Stimulated activated naive CD8-positive, alpha-beta T cell treated with anti-CD3 and anti-CD28 coated beads, Interleukin-15, amount 100 ng/mL, for 72 hours (primary cell): Measurements from ENCODE around the gene REC114.
"Not testable (repeated sequence)": the region's sequence is repeated elsewhere in the genome, so short reads cannot be mapped to it uniquely, and the experiment has no call there.

Experiments used
- ATAC-seq: fragments of 150-1000 bp; cut with Tn5 transposase; 2 replicates; pipeline ENCODE4 v1.10.0; 2021; ENCODE audit warnings: mild to moderate bottlenecking, moderate library complexity
- DNase-seq, 2 donors: peaks; one replicate each; pipeline ENCODE4 v3.0.0; 2021 to 2022
- H3K27ac Mint-ChIP-seq, 2 donors: one replicate each; pipeline ENCODE4 v1.8.0; 2022; ENCODE audit warnings: mild to moderate bottlenecking in 2 of 2, mixed read lengths in 2 of 2, moderate library complexity in 2 of 2
- H3K27me3 Mint-ChIP-seq: one replicate; pipeline ENCODE4 v1.8.0; 2022; ENCODE audit warnings: mixed read lengths
- H3K4me1 Mint-ChIP-seq: one replicate; pipeline ENCODE4 v1.8.0; 2022; ENCODE audit warnings: mild to moderate bottlenecking, mixed read lengths
- H3K4me3 Mint-ChIP-seq, 2 donors: one replicate each; pipeline ENCODE4 v1.8.0; 2022; ENCODE audit warnings: mild to moderate bottlenecking in 2 of 2, mixed read lengths in 2 of 2, moderate library complexity in 1 of 2
- H3K9me3 Mint-ChIP-seq, 2 donors: one replicate each; pipeline ENCODE4 v1.8.0; 2022; ENCODE audit warnings: mixed read lengths in 2 of 2

REC114 gene

DNA sequence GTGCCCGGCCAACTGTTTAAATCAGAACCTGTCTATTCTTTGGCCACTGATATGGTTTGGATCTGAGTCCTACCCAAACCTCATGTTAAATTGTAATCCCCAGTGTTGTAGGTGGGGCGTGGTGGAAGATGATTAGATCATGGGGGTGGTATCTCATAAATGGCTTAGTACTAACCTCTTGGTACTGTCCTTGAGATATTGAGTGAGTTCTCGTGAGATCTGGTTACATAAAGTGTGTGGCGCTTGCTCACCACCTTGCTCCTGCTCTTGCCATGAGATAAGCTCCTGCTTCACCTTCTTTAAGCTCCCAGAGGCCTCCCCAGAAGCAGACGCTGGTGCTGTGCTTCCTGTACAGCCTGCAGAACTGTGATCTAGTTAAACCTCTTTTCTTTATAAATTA, 42.4 kb downstream of the REC114 start:
- H3K4me1 Mint-ChIP-seq: no peaks in the 10 kb centered on the region
- DNase-seq: no peak
- no peaks in the 10 kb centered on the region for H3K27me3 Mint-ChIP-seq
- H3K27ac Mint-ChIP-seq: no peak overlapping the region
- H3K9me3 Mint-ChIP-seq: peaks cover 0 to 8% of the 10 kb centered on the region in 2 donors
- ATAC-seq: no peak
- H3K4me3 Mint-ChIP-seq: no peak overlapping the region

DNA sequence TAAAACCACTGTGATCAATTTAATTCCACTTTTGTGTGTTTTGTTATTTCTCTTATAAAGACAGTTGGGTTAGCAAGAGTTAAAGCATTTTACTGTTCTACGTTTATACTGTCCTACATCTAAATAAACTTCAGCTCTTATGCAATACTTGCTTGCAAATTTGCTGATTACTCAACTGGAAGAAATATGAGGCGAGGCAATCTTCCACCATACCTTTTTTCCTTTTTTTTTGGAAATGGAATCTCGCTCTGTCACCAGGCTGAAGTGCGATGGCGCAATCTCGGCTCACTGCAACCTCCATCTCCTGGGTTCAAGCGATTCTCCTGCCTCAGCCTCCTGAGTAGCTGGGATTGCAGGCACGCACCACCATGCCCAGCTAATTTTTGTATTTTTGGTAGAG, 42.9 kb downstream of the REC114 start:
- H3K27me3 Mint-ChIP-seq, H3K27ac Mint-ChIP-seq, H3K9me3 Mint-ChIP-seq, H3K4me1 Mint-ChIP-seq, ATAC-seq, DNase-seq, H3K4me3 Mint-ChIP-seq: not testable (repeated sequence)

DNA sequence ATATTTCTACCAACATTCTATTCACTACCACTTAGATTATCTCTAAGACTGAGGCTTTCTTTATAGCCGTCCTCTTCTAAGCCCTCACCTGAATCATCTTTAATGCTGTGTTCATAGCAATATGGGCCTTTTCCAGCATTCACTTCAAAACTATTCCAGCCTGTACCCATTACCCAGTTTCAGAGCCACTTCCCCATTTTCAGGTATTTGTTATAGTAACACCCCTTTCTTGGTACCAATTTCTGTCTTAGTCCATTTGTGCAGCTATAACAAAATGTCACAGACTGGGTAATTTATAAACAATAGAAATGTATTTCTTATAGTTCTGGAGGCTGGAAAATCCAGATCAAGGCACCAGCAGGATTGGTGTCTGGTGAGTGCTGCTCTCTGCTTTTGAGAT, 45.7 kb downstream of the REC114 start:
- H3K4me1 Mint-ChIP-seq: no peaks in the 10 kb centered on the region
- no peak overlapping the region for H3K4me3 Mint-ChIP-seq
- ATAC-seq (no peak), DNase-seq (no peak)
- H3K27ac Mint-ChIP-seq: no peak overlapping the region
- peaks cover 16% of the 10 kb centered on the region for H3K27me3 Mint-ChIP-seq
- no peaks in the 10 kb centered on the region for H3K9me3 Mint-ChIP-seq

DNA sequence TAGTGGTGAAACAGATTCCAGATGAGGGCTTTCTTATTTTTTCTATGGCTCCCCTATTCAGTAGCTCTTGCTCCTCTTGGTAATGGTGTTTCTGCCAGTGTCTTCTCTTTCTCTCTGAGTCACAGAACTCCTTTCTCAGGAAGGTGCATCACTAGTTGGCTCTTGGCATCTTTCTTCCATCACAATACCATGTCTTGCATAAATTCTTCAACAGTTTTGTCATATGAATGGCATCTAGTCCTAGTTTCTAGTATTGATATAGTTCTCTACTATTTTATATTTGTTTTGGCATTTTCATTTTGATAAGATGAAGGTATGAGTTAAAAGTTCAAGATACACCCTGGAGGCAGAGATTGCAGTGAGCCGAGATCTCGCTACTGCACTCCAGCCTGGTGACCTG, 51.0 kb downstream of the REC114 start:
- Mint-ChIP-seq H3K27me3 (peaks cover 21% of the 10 kb centered on the region), H3K4me3 (no peak overlapping the region), H3K4me1 (no peaks in the 10 kb centered on the region), H3K9me3 (no peaks in the 10 kb centered on the region), H3K27ac (no peak overlapping the region)
- ATAC-seq (no peak), DNase-seq (no peak)

DNA sequence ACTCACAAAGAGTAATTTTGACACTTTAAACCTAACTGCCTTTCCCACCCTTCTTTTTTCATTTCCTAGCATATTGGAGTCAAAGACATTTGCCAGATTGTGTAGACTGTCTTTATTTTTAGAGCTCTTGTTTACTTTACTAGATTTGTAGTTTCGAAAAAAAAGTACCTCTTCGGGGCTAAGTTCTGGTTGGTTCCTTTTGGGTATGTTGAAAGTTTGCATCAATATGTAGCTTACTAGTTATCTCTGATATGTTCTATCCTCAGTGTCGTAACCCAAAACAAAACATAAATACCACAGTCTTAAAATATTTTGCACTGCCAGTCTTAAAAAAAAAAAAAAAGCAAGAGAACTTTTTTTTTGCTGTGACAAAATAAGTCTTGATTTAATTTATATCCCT, 52.2 kb downstream of the REC114 start:
- Mint-ChIP-seq H3K9me3 (no peaks in the 10 kb centered on the region), H3K4me1 (no peaks in the 10 kb centered on the region), H3K27ac (no peak overlapping the region), H3K4me3 (no peak overlapping the region), H3K27me3 (peaks cover 21% of the 10 kb centered on the region)
- ATAC-seq (no peak), DNase-seq (no peak)

DNA sequence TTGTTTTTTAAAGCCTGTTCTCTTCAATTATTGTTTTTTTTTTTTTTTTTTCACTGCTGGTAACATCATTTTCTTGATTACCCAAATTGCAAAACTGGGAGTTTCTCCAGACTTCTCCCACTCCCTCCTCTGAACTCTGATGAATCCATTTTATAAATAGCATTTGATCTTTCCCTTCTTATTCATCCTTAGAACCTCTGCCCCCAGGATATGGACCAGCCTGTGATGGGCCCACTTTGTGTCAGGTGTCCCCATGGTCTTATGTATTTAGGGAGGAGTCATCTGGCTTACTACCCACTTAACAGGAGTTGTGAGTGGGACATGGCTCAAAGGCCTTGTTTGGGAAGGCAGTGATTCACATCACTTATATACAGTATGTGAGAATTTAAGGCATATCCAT, 57.7 kb downstream of the REC114 start:
- no peak for ATAC-seq
- DNase-seq: no peak
- Mint-ChIP-seq H3K9me3 (no peaks in the 10 kb centered on the region), H3K27ac (no peak overlapping the region), H3K27me3 (peaks cover 13% of the 10 kb centered on the region), H3K4me1 (no peaks in the 10 kb centered on the region), H3K4me3 (no peak overlapping the region)

DNA sequence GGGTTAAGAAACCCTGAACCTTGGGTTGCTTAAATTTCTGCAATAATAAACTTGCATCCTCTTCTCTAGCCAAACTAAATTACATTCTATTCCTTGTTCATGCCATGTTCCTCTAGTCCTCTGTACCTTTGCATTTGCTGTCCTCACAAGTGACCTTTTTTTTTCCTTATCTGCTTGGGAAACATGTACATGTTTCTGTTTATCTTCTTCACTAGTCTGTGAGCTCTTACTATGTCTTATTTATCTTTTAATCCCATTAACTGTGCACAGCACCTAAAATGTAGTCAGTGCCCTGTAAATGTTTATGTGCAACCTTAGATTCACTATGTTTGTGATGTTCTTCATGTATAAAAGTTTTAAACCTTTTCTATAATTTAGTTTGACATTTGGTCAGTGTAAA, 61.9 kb downstream of the REC114 start:
- Mint-ChIP-seq H3K9me3 (no peaks in the 10 kb centered on the region), H3K27me3 (peaks cover 14% of the 10 kb centered on the region), H3K4me3 (no peak overlapping the region), H3K4me1 (no peaks in the 10 kb centered on the region), H3K27ac (no peak overlapping the region)
- ATAC-seq (no peak), DNase-seq (no peak)

DNA sequence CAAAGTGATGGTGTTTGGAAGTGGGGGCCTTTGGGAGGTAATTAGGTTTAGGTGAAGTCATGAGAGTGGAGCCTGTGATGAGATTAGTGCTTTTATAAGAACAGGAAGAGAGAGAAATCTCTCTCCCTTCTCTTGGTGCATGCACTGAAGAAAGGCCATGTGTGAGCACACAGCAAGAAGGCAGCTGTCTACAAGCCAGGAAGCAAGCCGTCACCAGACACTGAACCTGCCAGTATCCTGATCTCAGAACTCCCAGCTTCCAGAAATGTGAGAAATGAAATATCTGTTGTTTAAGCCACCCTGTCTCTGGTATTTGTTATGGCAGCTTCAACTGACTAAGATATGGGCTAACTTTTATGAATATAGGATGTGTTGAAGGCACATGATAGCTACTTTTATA, 72.6 kb downstream of the REC114 start:
- peaks cover 9% of the 10 kb centered on the region for H3K27me3 Mint-ChIP-seq
- H3K9me3 Mint-ChIP-seq: no peaks in the 10 kb centered on the region
- ATAC-seq (no peak), DNase-seq (no peak)
- no peak overlapping the region for H3K4me3 Mint-ChIP-seq
- no peaks in the 10 kb centered on the region for H3K4me1 Mint-ChIP-seq
- H3K27ac Mint-ChIP-seq: no peak overlapping the region

DNA sequence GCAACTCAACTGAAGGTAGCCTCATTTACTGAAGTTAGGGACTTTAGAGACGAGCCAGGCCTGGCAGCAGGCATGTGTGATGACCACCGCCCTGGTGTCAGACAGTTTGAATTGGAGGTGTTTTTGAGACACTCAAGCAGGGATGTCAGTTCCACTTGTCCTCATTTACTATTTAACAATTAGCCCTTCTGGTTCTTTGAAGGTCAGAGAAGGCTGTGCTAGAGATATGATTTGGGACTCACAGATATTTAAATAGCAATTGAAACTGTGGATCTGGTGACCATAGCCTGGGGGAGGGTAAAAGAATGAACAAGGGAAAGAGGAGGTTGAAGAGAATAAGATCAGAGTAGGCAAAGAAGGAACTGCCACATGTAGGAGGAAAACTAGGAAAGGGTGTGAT, 74.6 kb downstream of the REC114 start:
- no peak for DNase-seq
- Mint-ChIP-seq H3K9me3 (no peaks in the 10 kb centered on the region), H3K27ac (no peak overlapping the region), H3K4me1 (no peaks in the 10 kb centered on the region), H3K4me3 (no peak overlapping the region), H3K27me3 (peaks cover 9% of the 10 kb centered on the region)
- ATAC-seq: no peak

DNA sequence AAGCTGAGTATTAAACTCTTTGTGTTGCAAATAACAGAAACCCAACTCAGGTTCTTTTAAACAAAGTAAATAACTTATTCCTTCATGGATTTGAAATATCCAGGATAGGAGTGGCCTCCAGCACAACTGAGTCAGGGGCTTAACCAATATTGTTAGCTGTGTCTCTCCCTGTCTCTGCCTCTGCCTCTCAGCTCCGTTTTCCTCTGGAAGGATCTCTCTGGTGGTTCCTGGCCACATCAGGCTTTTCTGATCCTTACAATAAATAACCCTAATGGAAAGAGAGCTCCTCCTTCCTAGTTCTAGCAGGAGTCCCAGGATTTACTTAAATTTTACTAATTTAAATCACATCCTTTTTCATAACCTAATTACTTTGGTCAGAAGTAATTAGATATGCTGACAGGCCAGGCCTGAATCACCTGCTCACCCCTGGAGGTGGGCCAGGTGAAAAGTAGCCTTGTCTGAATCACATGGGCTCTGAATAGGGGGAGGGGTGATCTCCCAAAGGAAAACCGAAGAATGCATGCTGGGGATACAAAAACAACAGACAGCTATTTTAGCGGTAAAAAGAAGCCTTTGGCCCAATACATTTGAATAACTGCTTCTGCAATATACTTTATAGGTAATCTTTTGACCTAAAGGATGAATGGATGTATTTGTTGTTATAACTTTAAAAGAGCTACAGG, 75.4 kb downstream of the REC114 start:
- no peak overlapping the region for H3K27ac Mint-ChIP-seq
- H3K4me3 Mint-ChIP-seq: no peak overlapping the region
- DNase-seq: no peak

DNA sequence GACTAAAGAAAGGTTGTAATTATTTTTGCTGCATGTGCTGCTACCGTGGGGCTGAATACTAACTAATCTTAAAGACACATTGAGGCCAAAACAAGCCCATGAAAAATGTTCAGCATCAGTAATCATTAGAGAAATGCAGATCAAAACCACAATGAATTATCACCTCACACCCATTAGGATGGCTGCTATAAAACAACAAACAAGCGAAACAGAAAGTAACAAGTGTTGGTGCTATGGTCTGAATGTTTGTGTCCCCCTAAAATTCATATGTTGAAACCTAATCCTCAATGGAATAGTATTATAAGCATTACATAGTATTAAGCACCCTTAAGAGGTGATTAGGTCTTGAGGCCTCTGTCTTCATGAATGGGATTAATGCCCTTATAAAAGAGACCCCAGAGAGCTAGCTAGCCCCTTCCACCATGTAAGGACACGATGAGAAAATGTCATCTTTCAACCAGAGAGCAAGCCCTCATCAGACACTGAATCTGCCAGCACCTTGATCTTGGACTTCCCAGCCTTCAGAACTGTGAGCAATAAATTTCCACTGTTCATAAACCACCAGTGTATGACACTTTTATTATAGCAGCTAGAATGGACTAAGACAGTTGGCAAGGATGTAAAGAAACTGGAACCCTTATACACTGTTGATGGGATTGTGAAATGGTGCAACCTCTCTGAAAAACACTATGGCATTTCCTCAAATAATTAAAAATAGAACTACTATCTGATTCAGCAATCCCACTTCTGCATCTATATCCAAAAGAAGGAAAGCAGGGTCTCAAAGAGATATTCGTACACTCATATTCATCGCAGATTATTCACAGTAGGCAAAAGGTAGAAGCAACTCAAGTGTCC, 76.1 kb downstream of the REC114 start:
- Mint-ChIP-seq H3K27ac (no peak overlapping the region), H3K27me3 (peaks cover 9% of the 10 kb centered on the region), H3K4me1 (no peaks in the 10 kb centered on the region), H3K4me3 (no peak overlapping the region), H3K9me3 (no peaks in the 10 kb centered on the region)
- ATAC-seq: no peak
- DNase-seq: no peak

More for the DNA sequence above, 75.4 kb downstream of the REC114 start:
- Mint-ChIP-seq H3K9me3 (no peaks in the 10 kb centered on the region), H3K4me1 (no peaks in the 10 kb centered on the region), H3K27me3 (peaks cover 9% of the 10 kb centered on the region)
- no peak for ATAC-seq

DNA sequence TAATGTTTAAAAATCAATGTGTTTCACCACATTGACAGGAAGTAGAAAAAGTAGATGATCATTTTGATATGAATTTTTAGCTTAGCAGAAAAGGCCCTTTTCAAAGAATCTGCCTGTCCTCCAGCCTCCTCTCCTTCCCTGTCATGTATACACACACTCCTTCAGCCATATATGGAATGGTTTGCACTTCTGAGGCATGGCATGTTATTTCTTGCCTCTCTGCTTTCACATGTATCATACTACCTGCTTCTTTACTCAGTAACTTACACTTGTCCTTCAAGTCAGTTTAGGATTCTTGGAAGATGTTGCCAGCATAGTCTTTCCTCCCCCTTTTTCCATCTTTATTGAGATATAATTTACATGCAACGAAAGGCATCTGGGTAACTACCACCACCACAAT, 79.0 kb downstream of the REC114 start:
- Mint-ChIP-seq H3K4me3 (no peak overlapping the region), H3K27me3 (peaks cover 17% of the 10 kb centered on the region), H3K4me1 (no peaks in the 10 kb centered on the region), H3K9me3 (peaks cover 0 to 4% of the 10 kb centered on the region in 2 donors), H3K27ac (no peak overlapping the region)
- ATAC-seq: no peak
- DNase-seq: no peak

DNA sequence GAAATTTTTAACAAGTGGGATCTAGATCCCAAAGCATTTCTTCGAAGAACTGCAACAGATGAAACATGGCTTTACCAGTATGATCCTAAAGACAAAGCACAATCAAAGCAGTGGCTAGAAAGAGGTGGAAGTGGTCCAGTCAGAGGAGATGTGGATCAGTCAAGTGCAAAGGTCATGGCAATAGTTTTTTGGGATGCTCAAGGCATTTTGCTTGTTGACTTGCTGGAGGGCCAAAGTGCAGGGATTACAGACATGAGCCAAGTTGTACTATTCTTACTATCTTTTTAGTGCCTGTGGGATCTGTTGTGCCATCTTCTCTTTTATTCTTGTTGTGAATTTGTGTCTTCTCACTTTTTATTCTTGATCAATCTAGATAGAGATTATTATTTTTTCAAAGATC, 82.0 kb downstream of the REC114 start:
- H3K4me3 Mint-ChIP-seq: no peak overlapping the region
- ATAC-seq (no peak), DNase-seq (no peak)
- H3K9me3 Mint-ChIP-seq: peaks cover 0 to 4% of the 10 kb centered on the region in 2 donors
- no peak overlapping the region for H3K27ac Mint-ChIP-seq
- H3K4me1 Mint-ChIP-seq: no peaks in the 10 kb centered on the region
- H3K27me3 Mint-ChIP-seq: peaks cover 8% of the 10 kb centered on the region

DNA sequence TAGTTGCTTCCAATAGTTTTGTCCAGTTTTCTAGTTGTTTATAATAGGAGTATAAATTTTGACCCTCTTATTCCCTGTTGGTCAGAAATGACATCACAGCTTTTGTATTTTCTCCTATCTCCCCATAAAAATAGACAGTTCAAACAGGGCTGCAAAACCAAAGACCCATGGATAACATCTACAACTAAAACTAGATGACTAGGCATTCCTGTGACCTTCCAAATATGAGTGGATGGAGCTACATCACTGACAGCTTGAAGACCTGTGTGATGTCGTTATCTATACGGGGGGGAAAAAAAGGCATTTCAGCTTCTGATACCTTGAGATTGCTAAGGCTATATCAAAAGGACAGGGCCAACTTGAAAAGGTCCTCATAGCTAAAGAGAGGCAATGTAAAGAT, 84.6 kb downstream of the REC114 start:
- Mint-ChIP-seq H3K27me3 (peaks cover 8% of the 10 kb centered on the region), H3K4me1 (no peaks in the 10 kb centered on the region), H3K9me3 (peaks cover 0 to 4% of the 10 kb centered on the region in 2 donors), H3K27ac (no peak overlapping the region), H3K4me3 (no peak overlapping the region)
- ATAC-seq (no peak), DNase-seq (no peak)

DNA sequence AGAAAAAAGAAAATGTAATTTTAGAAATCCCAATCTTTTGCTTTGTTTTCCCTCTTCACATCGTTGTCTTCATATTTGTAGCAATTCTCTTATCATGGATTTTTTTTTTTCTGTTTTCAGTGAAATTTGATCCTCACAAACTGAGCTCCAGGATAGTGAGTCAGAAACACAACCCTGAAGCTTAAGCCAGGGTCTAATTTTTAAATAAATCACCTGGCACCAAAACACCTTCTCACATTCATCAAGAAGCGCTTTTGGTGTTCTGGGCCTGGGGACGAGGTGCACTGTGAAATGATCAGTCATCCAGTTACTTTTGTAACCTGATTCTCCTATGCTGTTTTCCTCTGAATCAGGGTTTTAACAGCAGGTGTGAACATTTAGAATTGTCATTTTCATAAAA, 87.7 kb downstream of the REC114 start:
- no peak for ATAC-seq
- no peaks in the 10 kb centered on the region for H3K4me1 Mint-ChIP-seq
- H3K27me3 Mint-ChIP-seq: peaks cover 8% of the 10 kb centered on the region
- H3K4me3 Mint-ChIP-seq: no peak overlapping the region
- H3K27ac Mint-ChIP-seq: no peak overlapping the region
- peaks cover 0 to 4% of the 10 kb centered on the region in 2 donors for H3K9me3 Mint-ChIP-seq
- no peak for DNase-seq

DNA sequence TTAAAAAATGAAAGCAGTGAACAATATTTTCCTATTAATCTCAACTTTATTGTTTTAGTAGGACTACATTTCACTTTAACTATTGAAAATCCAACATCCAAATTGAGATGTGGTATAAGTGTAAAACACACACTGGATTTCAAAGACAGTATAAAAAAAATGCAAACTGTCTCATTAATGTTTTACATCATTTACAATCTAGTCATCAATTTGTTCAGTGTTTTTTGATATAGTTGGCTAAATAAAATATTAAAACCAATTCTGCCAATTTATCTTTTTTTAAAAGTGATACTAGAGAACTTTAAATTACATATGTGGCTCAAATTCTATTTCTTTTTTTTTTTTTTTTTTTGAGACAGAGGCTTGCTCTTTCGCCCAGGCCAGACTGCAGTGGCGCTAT, 95.2 kb downstream of the REC114 start:
- H3K27me3 Mint-ChIP-seq: no peaks in the 10 kb centered on the region
- no peak overlapping the region for H3K27ac Mint-ChIP-seq
- no peaks in the 10 kb centered on the region for H3K9me3 Mint-ChIP-seq
- no peak overlapping the region for H3K4me3 Mint-ChIP-seq
- ATAC-seq: no peak
- H3K4me1 Mint-ChIP-seq: no peaks in the 10 kb centered on the region
- no peak for DNase-seq
